Endothelial cell (in vitro differentiated cells): Measurements from ENCODE around the gene SLC66A2. TPM values are rescaled to one million over a fixed set of nuclear protein-coding genes. Genes with fewer than 3 reads are reported as not detected.

Experiments
- DNase-seq: peaks from one replicate; pipeline ENCODE4 v3.0.0; 2021; ENCODE audit warnings: low spot score
- H3K27ac Mint-ChIP-seq: one replicate; pipeline ENCODE4 v1.8.0; 2021; ENCODE audit warnings: mixed read lengths, inconsistent platforms; ENCODE audit not compliant: unreplicated experiment
- H3K27me3 Mint-ChIP-seq: one replicate; pipeline ENCODE4 v1.8.0; 2021; ENCODE audit warnings: mild to moderate bottlenecking, moderate library complexity, mixed read lengths, inconsistent platforms; ENCODE audit not compliant: unreplicated experiment
- H3K36me3 Mint-ChIP-seq: one replicate; pipeline ENCODE4 v1.8.0; 2021; ENCODE audit warnings: mild to moderate bottlenecking, low read depth, mixed read lengths, inconsistent platforms; ENCODE audit not compliant: unreplicated experiment
- H3K4me1 Mint-ChIP-seq: one replicate; pipeline ENCODE4 v1.8.0; 2021; ENCODE audit warnings: mild to moderate bottlenecking, mixed read lengths, inconsistent platforms; ENCODE audit not compliant: unreplicated experiment
- H3K4me3 Mint-ChIP-seq: one replicate; pipeline ENCODE4 v1.8.0; 2021; ENCODE audit warnings: mild to moderate bottlenecking, mixed read lengths, inconsistent platforms; ENCODE audit not compliant: unreplicated experiment
- H3K9me3 Mint-ChIP-seq: one replicate; pipeline ENCODE4 v1.8.0; 2021; ENCODE audit warnings: mixed read lengths, inconsistent platforms; ENCODE audit not compliant: unreplicated experiment
- total RNA-seq: library from RNA; stranded (reverse); fragmentation: NEBNext Ultra II Directional; extraction: Animal tissue kit (Norgen Biotek cat#: 25700); gene quantifications from one replicate; pipeline ENCODE4 v1.2.1, GENCODE V29; 2021; ENCODE audit not compliant: unreplicated experiment
- TF ChIP-seq, protein P1 (sequence below): fragments of 200-600 bp; sonication (generic); IDR thresholded peaks from one replicate; pipeline ENCODE4 v1.5.0; 2021; ENCODE audit warnings: antibody characterized with exemption; ENCODE audit not compliant: unreplicated experiment

SLC66A2 gene
- total RNA-seq, 1 donor from 2014 or later: 31.8 TPM

DNA sequence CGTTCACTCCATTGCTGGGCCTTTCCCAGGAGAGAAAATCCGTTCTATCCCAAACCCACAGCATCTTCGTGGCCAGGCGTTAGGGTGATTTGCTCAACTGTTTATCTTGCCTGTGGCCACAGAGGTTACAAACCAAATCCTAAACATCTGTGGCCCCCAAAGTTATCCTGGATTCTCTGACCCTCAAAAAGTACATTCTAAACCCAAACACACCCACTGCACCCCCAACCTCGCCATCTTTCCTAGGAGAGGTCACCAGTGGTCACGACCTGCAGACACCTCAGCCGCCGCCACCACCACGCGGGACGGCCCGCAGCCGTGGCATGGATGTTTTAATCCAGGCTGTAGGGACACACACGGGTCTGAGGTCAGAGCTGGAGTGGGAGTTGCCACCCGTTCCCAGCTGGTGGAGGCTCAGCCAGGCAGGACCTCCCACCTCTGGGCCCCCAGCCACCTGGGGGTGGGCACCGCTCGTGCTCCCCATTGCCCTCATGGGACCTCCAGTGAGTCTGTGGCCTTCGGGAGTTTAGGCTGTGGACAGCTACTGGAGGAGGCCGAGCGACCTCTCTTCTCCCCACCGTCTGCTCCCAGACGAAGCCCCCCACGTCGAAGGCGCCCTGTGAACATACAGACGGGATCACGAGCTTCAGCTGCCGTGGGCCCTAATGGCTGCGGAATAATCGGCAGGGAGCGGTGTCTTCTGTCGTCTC is 81.7 kb downstream of the SLC66A2 start:
- no peaks in the 10 kb centered on the region for H3K4me1 Mint-ChIP-seq
- no peaks in the 10 kb centered on the region for H3K9me3 Mint-ChIP-seq
- no peaks in the 10 kb centered on the region for H3K36me3 Mint-ChIP-seq
- no peak overlapping the region for H3K27ac Mint-ChIP-seq
- TF ChIP-seq, protein P1, sequence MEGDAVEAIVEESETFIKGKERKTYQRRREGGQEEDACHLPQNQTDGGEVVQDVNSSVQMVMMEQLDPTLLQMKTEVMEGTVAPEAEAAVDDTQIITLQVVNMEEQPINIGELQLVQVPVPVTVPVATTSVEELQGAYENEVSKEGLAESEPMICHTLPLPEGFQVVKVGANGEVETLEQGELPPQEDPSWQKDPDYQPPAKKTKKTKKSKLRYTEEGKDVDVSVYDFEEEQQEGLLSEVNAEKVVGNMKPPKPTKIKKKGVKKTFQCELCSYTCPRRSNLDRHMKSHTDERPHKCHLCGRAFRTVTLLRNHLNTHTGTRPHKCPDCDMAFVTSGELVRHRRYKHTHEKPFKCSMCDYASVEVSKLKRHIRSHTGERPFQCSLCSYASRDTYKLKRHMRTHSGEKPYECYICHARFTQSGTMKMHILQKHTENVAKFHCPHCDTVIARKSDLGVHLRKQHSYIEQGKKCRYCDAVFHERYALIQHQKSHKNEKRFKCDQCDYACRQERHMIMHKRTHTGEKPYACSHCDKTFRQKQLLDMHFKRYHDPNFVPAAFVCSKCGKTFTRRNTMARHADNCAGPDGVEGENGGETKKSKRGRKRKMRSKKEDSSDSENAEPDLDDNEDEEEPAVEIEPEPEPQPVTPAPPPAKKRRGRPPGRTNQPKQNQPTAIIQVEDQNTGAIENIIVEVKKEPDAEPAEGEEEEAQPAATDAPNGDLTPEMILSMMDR: no peak
- no peak overlapping the region for H3K4me3 Mint-ChIP-seq
- peaks cover 7% of the 10 kb centered on the region for H3K27me3 Mint-ChIP-seq
- no peak for DNase-seq

DNA sequence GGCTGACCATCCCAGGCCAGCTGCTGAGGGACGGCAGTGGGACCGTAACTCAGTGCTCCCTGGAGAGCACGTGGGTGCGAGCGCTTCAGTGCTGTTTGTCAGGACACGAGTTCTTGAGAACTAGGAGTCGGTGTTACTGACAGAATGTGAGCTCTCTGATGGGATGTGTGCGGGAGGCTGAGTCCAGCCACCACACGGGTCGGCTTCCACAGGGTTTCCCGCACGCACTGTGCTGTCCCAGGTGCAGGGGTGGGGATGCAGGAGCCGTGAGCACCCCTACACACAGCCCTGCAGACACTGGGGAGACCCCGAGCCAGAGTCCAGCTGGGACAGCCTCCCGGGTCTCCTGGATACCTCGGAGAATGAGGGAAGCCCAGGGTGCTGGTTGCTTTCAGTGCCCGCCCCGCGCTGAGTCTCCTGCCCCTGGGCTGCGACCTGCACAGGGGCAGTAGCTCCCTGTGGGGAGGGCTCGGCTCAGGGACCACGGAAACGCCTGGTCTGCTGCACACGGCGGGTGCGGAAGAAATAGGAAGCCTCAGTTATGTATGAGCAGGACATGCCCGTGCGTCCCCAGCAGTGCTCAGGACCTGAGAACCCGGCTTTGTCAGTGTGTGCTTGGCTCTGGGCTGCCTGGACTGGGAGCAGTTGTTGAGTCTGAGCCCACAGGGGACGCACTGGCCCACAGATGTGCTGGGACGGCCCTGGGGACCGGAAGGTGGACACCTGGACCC is 82.5 kb downstream of the SLC66A2 start:
- TF ChIP-seq, protein P1: no peak
- H3K4me1 Mint-ChIP-seq: no peaks in the 10 kb centered on the region

DNA sequence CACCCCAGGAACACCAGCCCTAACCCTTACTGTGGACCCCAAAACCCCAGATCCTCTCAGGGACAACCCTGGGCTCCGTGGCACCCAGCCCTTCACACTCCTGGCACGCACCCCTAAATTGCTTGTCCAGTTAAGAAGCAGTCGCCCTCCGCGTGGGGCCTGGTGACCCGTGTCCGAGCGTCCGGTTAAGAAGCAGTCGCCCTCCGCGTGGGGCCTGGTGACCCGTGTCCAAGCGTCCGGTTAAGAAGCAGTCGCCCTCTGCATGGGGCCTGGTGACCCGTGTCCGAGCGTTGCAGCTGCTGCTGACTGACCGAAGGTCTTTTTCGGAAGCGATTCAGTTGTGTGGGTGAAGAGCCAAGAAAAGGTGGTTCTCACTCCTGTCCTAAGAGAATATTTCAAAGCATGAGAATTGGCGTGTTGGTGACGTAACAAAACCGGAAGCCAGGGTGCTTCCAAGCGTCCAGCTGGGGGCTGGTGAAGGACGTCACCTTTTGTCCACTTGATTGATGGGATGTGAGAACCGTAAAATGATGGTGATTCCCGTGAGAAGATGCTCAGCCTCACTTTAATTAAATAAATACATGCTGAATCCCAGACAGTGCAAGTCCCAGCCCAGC is 83.2 kb downstream of the SLC66A2 start:
- TF ChIP-seq, protein P1: no peak
- H3K9me3 Mint-ChIP-seq: no peaks in the 10 kb centered on the region
- H3K27ac Mint-ChIP-seq: no peak overlapping the region
- peaks cover 3% of the 10 kb centered on the region for H3K27me3 Mint-ChIP-seq
- no peaks in the 10 kb centered on the region for H3K36me3 Mint-ChIP-seq
- H3K4me3 Mint-ChIP-seq: no peak overlapping the region
- no peak for DNase-seq
- no peaks in the 10 kb centered on the region for H3K4me1 Mint-ChIP-seq

More for the DNA sequence above, 82.5 kb downstream of the SLC66A2 start:
- H3K27me3 Mint-ChIP-seq: peaks cover 3% of the 10 kb centered on the region
- H3K9me3 Mint-ChIP-seq: no peaks in the 10 kb centered on the region
- no peak overlapping the region for H3K27ac Mint-ChIP-seq
- no peak overlapping the region for H3K4me3 Mint-ChIP-seq
- DNase-seq: no peak
- H3K36me3 Mint-ChIP-seq: no peaks in the 10 kb centered on the region

DNA sequence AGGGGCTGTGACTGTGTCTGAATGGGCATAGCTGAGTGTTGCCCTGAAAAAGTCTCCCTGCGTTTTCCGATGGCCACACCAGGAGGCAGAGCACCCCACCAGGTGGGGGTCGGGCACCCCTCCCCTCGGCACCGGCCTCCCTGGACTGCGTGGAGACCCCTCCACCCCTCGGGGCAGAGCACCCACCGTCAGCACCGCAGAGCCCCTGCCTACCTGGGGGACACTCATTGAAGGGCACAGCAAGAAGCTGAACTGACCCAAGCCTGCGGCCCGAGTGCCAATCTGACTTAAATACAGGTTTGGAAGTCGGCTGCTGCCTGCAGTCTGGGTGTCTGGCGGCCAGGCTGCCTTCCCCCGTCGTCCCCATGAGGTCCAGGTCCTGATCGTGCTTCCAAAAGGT is 83.8 kb downstream of the SLC66A2 start:
- TF ChIP-seq, protein P1: no peak
- no peaks in the 10 kb centered on the region for H3K9me3 Mint-ChIP-seq
- H3K36me3 Mint-ChIP-seq: no peaks in the 10 kb centered on the region
- no peak overlapping the region for H3K4me3 Mint-ChIP-seq
- H3K27me3 Mint-ChIP-seq: peaks cover 3% of the 10 kb centered on the region
- DNase-seq: no peak
- H3K4me1 Mint-ChIP-seq: no peaks in the 10 kb centered on the region
- H3K27ac Mint-ChIP-seq: no peak overlapping the region
